ENCODE data around the gene OTX2.

The OTX2 gene

GRCh38 chr14:56794557-56795283 lies 15.6 kb downstream of the OTX2 start:
- DNase-seq: no peak

DNA sequence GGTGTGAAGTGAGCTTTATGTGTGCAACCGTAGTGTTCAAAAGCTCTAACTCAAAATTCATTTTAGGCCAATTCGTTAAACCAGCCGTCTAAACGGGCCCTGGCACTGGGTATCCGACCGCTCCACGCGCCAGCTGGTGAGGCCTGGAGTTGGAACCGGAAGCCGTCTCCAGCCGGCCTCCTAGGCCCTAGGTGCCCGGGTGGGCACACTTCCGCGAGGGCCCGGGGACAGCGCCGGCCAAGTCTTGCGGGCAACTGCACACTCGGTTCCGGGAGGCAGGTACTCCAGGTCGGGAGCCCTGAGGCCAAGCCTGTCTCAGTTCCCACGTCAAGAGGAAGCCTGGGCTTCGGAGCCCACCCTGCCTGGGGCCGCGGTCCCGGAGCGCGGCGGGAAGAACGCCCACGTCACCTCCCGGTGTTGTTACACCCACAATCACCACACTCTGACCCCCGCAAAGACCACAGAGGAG lies 16.2 kb downstream of the OTX2 start:
- DNase-seq: no peak

- no peak for DNase-seq
Observed at GRCh38 chr14:56789955-56790354, 20.3 kb downstream of the OTX2 start.

- no peak for DNase-seq
Observed at GRCh38 chr14:56787530-56787929, 22.7 kb downstream of the OTX2 start.

DNA sequence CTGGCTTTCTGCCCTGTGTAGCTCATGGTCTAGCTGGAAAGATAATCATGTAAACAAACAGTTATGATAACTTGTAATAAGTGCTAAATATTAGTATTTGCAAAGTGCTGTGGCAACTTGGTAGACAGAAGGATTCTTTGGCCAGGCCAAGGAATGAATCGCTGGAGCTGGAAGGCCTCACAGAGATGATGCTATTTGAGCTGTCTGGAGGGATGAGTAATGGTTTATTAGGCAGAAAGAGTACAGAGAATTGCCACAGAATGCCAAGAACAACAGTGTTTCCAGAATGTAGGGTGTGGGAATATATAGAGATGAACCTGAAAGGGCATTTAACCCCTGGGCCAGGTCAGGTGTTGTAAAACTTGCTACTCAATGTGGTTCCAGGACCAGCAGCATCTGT lies 27.6 kb downstream of the OTX2 start:
- no peak for DNase-seq

DNA sequence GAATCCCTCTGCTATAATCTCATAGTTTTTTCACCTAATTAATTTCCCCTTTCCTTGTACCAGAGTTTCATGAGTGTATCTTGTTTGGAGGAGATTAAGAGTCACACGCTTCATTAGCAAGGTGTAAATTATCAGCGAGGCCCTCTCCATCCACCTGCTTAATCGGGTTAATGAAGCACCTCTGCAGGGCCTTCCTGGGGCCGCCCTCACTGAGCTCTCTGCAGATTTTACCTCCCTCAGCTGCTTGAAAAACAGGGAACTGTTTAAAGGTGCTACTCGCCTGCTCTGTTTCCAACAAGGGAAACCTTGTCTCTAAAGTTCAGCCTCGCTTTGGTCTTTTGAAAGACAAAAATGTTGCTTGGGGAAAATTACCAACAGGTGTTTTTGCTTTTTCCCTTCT lies 35.8 kb downstream of the OTX2 start:
- no peak for DNase-seq

DNA sequence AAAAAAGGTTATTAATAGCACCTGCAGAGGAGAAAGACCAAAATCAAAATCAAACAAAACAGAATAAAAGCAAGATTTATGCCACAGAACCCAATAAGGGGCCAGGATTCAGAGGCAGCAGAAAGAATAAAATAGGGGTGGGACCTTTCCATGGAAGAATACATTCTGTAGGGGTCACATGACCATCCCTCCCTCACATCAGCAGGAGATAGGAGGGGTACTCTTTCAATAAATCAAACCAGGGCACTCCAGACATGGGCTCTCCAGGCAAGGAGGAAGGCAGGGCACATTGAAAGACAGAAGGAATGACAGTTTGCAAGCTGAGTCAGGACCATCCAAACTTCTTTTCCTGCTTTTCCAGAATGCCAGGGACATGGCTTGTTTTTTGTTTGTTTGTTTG lies 39.8 kb downstream of the OTX2 start:
- no peak for DNase-seq

- no peak for DNase-seq
Observed at GRCh38 chr14:56760164-56760914, 49.9 kb downstream of the OTX2 start.

DNA sequence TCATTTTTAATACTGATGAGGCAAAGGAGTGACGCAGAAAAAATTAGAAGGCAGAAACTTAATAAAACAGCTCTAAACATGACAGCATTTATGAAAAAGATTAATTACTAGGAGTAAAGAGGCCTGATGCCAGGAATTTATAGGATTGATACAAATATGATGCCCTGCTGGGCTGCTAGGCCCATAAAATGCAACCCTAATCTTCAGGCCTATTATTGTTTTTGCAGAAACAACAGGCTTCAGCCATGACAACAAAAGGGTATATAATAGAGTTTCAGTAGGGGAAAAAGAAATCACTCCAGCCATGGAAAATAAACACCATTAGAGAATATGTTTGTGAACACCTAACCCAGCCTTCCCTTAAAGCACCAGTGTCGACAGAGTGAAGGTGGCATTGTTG lies 50.6 kb downstream of the OTX2 start:
- DNase-seq: no peak

DNA sequence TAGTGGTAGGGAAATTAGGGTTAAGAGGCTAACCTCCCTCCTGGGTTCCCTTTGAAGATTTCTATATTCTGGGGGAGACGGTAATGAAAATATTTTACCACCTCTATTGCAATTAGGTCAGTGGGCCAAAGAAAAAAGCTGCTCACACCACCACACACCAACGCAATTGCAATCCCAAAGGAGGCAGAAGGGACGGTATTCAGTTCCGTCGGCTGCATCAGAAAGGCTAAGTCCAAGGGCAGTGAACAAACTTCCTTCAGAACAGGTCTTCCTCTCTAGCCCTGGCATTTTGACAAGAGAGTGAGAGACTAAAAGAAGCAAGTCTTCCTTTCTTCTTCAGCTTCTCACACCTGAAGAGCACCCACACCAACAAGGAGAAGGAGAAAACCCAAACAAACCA lies 51.2 kb downstream of the OTX2 start:
- DNase-seq: no peak

DNA sequence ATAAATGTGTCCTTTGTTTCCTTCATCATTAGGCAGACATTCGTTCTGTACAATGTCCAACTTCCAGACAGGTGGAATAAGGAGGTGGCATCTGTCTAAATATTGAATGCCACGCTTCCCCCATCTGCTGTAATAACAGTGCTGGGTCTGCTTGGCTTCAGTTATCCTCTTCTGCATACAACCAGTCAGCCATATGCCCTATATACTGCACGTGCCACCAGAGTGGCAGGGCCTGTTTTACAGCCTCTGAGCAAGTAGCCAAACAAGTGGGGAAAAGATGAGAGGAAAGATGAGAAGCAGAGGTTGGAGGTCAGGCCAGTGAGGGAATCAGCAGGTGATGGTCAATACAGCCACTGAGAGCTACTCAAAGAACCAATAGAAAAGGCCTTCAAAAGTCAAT lies 55.4 kb downstream of the OTX2 start:
- no peak for DNase-seq

DNA sequence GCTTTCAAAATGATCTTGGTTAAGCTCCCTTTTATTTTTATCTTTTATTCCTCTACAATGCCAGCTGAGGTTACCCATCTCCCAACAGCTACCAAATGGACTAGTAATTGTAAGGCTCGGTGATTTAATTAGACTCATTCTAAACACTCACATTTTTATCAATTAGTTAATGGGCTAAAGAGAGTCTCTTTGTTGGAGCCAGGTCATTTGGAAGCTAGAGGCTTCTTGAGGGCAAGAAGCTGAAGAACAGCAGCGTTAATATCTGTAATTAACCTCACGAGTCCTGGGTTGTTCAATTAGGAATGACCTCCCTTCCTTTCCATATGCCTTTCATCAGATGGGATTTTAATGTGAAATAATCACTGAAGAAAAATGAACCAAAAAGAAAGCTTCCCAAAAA lies 56.9 kb downstream of the OTX2 start:
- DNase-seq: no peak

GRCh38 chr14:56752428-56752827 lies 57.9 kb downstream of the OTX2 start:
- no peak for DNase-seq

- no peak for DNase-seq
Observed at GRCh38 chr14:56751471-56751870, 58.8 kb downstream of the OTX2 start.

All from CD4-positive, alpha-beta T cell treated with Interleukin-4 for 4 hours (primary cell).